ENCODE results near the gene PDE3B.
"Not testable (repeated sequence)": the region's sequence is repeated elsewhere in the genome, so short reads cannot be mapped to it uniquely, and the experiment has no call there.

PDE3B gene

GRCh38 chr11:14667329-14667728 lies 23.7 kb downstream of the PDE3B start:
- H3K9me3 ChIP-seq (ENCODE audit: low read length); H3K27me3 ChIP-seq (ENCODE audit: control insufficient read depth in 1 of 2, insufficient read depth in 2 of 2, low read length in 2 of 2); H3K4me3 ChIP-seq (ENCODE audit: low read depth in 1 of 2, low read length in 2 of 2); H3K9ac ChIP-seq (ENCODE audit: low read length); H3K36me3 ChIP-seq (ENCODE audit: insufficient read depth, low read length); H3K27ac ChIP-seq (ENCODE audit: low read depth, low read length): not testable (repeated sequence)
- H3K4me1 ChIP-seq (ENCODE audit: insufficient read depth, low read length) = peaks cover 11% of the 10 kb centered on the region

GRCh38 chr11:14668731-14669301 lies 25.2 kb downstream of the PDE3B start:
- Histone ChIP-seq H3K36me3 (ENCODE audit: insufficient read depth, low read length) (no peaks in the 10 kb centered on the region), H3K4me3 (ENCODE audit: low read depth in 1 of 2, low read length in 2 of 2) (no peak overlapping the region), H3K27me3 (ENCODE audit: control insufficient read depth in 1 of 2, insufficient read depth in 2 of 2, low read length in 2 of 2) (no peaks in the 10 kb centered on the region), H3K27ac (ENCODE audit: low read depth, low read length) (no peak overlapping the region), H3K4me1 (ENCODE audit: insufficient read depth, low read length) (peaks cover 11% of the 10 kb centered on the region), H3K9ac (ENCODE audit: low read length) (no peak overlapping the region), H3K9me3 (ENCODE audit: low read length) (no peaks in the 10 kb centered on the region)

- Histone ChIP-seq H3K27me3 (ENCODE audit: control insufficient read depth in 1 of 2, insufficient read depth in 2 of 2, low read length in 2 of 2) (no peaks in the 10 kb centered on the region), H3K4me3 (ENCODE audit: low read depth in 1 of 2, low read length in 2 of 2) (no peak overlapping the region), H3K27ac (ENCODE audit: low read depth, low read length) (no peak overlapping the region), H3K9ac (ENCODE audit: low read length) (no peak overlapping the region), H3K36me3 (ENCODE audit: insufficient read depth, low read length) (no peaks in the 10 kb centered on the region), H3K9me3 (ENCODE audit: low read length) (no peaks in the 10 kb centered on the region), H3K4me1 (ENCODE audit: insufficient read depth, low read length) (peaks cover 11% of the 10 kb centered on the region)
These were observed 25.9 kb downstream of the PDE3B start for GRCh38 chr11:14669499-14669898.

GRCh38 chr11:14669958-14670357 lies 26.4 kb downstream of the PDE3B start:
- H3K4me3 ChIP-seq (ENCODE audit: low read depth in 1 of 2, low read length in 2 of 2) = no peak overlapping the region
- no peak overlapping the region for H3K27ac ChIP-seq (ENCODE audit: low read depth, low read length)

GRCh38 chr11:14672635-14673034 lies 29.0 kb downstream of the PDE3B start:
- H3K4me3 ChIP-seq (ENCODE audit: low read depth in 1 of 2, low read length in 2 of 2) = no peak overlapping the region
- H3K4me1 ChIP-seq (ENCODE audit: insufficient read depth, low read length) = peaks cover 11% of the 10 kb centered on the region
- no peaks in the 10 kb centered on the region for H3K36me3 ChIP-seq (ENCODE audit: insufficient read depth, low read length)
- no peak overlapping the region for H3K27ac ChIP-seq (ENCODE audit: low read depth, low read length)
- H3K9ac ChIP-seq (ENCODE audit: low read length) = no peak overlapping the region
- H3K9me3 ChIP-seq (ENCODE audit: low read length) = no peaks in the 10 kb centered on the region
- no peaks in the 10 kb centered on the region for H3K27me3 ChIP-seq (ENCODE audit: control insufficient read depth in 1 of 2, insufficient read depth in 2 of 2, low read length in 2 of 2)

More at GRCh38 chr11:14669958-14670357, 26.4 kb downstream of the PDE3B start:
- H3K36me3 ChIP-seq (ENCODE audit: insufficient read depth, low read length) = no peaks in the 10 kb centered on the region
- H3K9ac ChIP-seq (ENCODE audit: low read length) = no peak overlapping the region
- H3K27me3 ChIP-seq (ENCODE audit: control insufficient read depth in 1 of 2, insufficient read depth in 2 of 2, low read length in 2 of 2) = no peaks in the 10 kb centered on the region
- H3K9me3 ChIP-seq (ENCODE audit: low read length) = no peaks in the 10 kb centered on the region
- H3K4me1 ChIP-seq (ENCODE audit: insufficient read depth, low read length) = peaks cover 11% of the 10 kb centered on the region

- no peaks in the 10 kb centered on the region for H3K9me3 ChIP-seq (ENCODE audit: low read length)
- H3K27me3 ChIP-seq (ENCODE audit: control insufficient read depth in 1 of 2, insufficient read depth in 2 of 2, low read length in 2 of 2) = no peaks in the 10 kb centered on the region
- no peak overlapping the region for H3K4me3 ChIP-seq (ENCODE audit: low read depth in 1 of 2, low read length in 2 of 2)
- no peak overlapping the region for H3K27ac ChIP-seq (ENCODE audit: low read depth, low read length)
- peaks cover 11% of the 10 kb centered on the region for H3K4me1 ChIP-seq (ENCODE audit: insufficient read depth, low read length)
- no peaks in the 10 kb centered on the region for H3K36me3 ChIP-seq (ENCODE audit: insufficient read depth, low read length)
- no peak overlapping the region for H3K9ac ChIP-seq (ENCODE audit: low read length)
These were observed 29.8 kb downstream of the PDE3B start for GRCh38 chr11:14673421-14673820.

GRCh38 chr11:14673824-14674405 lies 30.3 kb downstream of the PDE3B start:
- Histone ChIP-seq H3K9me3 (ENCODE audit: low read length) (no peaks in the 10 kb centered on the region), H3K27me3 (ENCODE audit: control insufficient read depth in 1 of 2, insufficient read depth in 2 of 2, low read length in 2 of 2) (no peaks in the 10 kb centered on the region), H3K4me1 (ENCODE audit: insufficient read depth, low read length) (peaks cover 8% of the 10 kb centered on the region), H3K27ac (ENCODE audit: low read depth, low read length) (no peak overlapping the region), H3K4me3 (ENCODE audit: low read depth in 1 of 2, low read length in 2 of 2) (no peak overlapping the region), H3K36me3 (ENCODE audit: insufficient read depth, low read length) (no peaks in the 10 kb centered on the region), H3K9ac (ENCODE audit: low read length) (no peak overlapping the region)

- H3K36me3 ChIP-seq (ENCODE audit: insufficient read depth, low read length) = peaks cover 4% of the 10 kb centered on the region
- H3K4me3 ChIP-seq (ENCODE audit: low read depth in 1 of 2, low read length in 2 of 2) = no peak overlapping the region
- peaks cover 5% of the 10 kb centered on the region for H3K9me3 ChIP-seq (ENCODE audit: low read length)
- H3K27ac ChIP-seq (ENCODE audit: low read depth, low read length) = no peak overlapping the region
- peaks cover 11% of the 10 kb centered on the region for H3K4me1 ChIP-seq (ENCODE audit: insufficient read depth, low read length)
- H3K9ac ChIP-seq (ENCODE audit: low read length) = no peak overlapping the region
- H3K27me3 ChIP-seq (ENCODE audit: control insufficient read depth in 1 of 2, insufficient read depth in 2 of 2, low read length in 2 of 2) = no peaks in the 10 kb centered on the region
These were observed 32.5 kb downstream of the PDE3B start for GRCh38 chr11:14676068-14676467.

- peaks cover 4% of the 10 kb centered on the region for H3K4me1 ChIP-seq (ENCODE audit: insufficient read depth, low read length)
- H3K27me3 ChIP-seq (ENCODE audit: control insufficient read depth in 1 of 2, insufficient read depth in 2 of 2, low read length in 2 of 2) = no peaks in the 10 kb centered on the region
- H3K9me3 ChIP-seq (ENCODE audit: low read length) = peaks cover 5% of the 10 kb centered on the region
- H3K36me3 ChIP-seq (ENCODE audit: insufficient read depth, low read length) = peaks cover 4% of the 10 kb centered on the region
- no peak overlapping the region for H3K4me3 ChIP-seq (ENCODE audit: low read depth in 1 of 2, low read length in 2 of 2)
- H3K27ac ChIP-seq (ENCODE audit: low read depth, low read length) = no peak overlapping the region
- no peak overlapping the region for H3K9ac ChIP-seq (ENCODE audit: low read length)
These were observed 33.5 kb downstream of the PDE3B start for GRCh38 chr11:14677146-14677545.

- Histone ChIP-seq H3K4me1 (ENCODE audit: insufficient read depth, low read length) (peaks cover 4% of the 10 kb centered on the region), H3K9ac (ENCODE audit: low read length) (no peak overlapping the region), H3K4me3 (ENCODE audit: low read depth in 1 of 2, low read length in 2 of 2) (no peak overlapping the region), H3K27ac (ENCODE audit: low read depth, low read length) (no peak overlapping the region), H3K27me3 (ENCODE audit: control insufficient read depth in 1 of 2, insufficient read depth in 2 of 2, low read length in 2 of 2) (no peaks in the 10 kb centered on the region), H3K9me3 (ENCODE audit: low read length) (peaks cover 5% of the 10 kb centered on the region), H3K36me3 (ENCODE audit: insufficient read depth, low read length) (peaks cover 4% of the 10 kb centered on the region)
These were observed 34.7 kb downstream of the PDE3B start for GRCh38 chr11:14678350-14678749.

- Histone ChIP-seq H3K27me3 (ENCODE audit: control insufficient read depth in 1 of 2, insufficient read depth in 2 of 2, low read length in 2 of 2) (no peaks in the 10 kb centered on the region), H3K9me3 (ENCODE audit: low read length) (peaks cover 5% of the 10 kb centered on the region), H3K4me1 (ENCODE audit: insufficient read depth, low read length) (peaks cover 4% of the 10 kb centered on the region), H3K36me3 (ENCODE audit: insufficient read depth, low read length) (peaks cover 4% of the 10 kb centered on the region), H3K9ac (ENCODE audit: low read length) (no peak overlapping the region), H3K4me3 (ENCODE audit: low read depth in 1 of 2, low read length in 2 of 2) (no peak overlapping the region), H3K27ac (ENCODE audit: low read depth, low read length) (no peak overlapping the region)
These were observed 36.1 kb downstream of the PDE3B start for GRCh38 chr11:14679662-14680061.

- H3K27me3 ChIP-seq (ENCODE audit: control insufficient read depth in 1 of 2, insufficient read depth in 2 of 2, low read length in 2 of 2); H3K36me3 ChIP-seq (ENCODE audit: insufficient read depth, low read length); H3K9ac ChIP-seq (ENCODE audit: low read length); H3K9me3 ChIP-seq (ENCODE audit: low read length); H3K4me1 ChIP-seq (ENCODE audit: insufficient read depth, low read length); H3K27ac ChIP-seq (ENCODE audit: low read depth, low read length); H3K4me3 ChIP-seq (ENCODE audit: low read depth in 1 of 2, low read length in 2 of 2): not testable (repeated sequence)
These were observed 40.8 kb downstream of the PDE3B start for GRCh38 chr11:14684234-14684915.

Data from muscle layer of colon (tissue), 2 donors.